Thyroid gland (tissue), 4 donors: Measurements from ENCODE around the gene IFNA8. TPM values are rescaled to one million over a fixed set of nuclear protein-coding genes. Genes with fewer than 3 reads are reported as not detected.
"Not testable (repeated sequence)": the region's sequence is repeated elsewhere in the genome, so short reads cannot be mapped to it uniquely, and the experiment has no call there.

Source experiments
- DNase-seq, 2 donors: peaks; one replicate each; pipeline ENCODE4 v3.0.0-alpha.2; 2019
- H3K27ac ChIP-seq, 3 donors: fragments of 200-600 bp; sonication (generic); 1 replicate in 2 of 3; 2 replicates in 1 of 3; pipeline ENCODE4 v1.5.1; 2016 to 2019; ENCODE audit warnings: mild to moderate bottlenecking in 1 of 3, moderate library complexity in 1 of 3
- H3K27me3 ChIP-seq: fragments of 200-600 bp; sonication (generic); one replicate; pipeline ENCODE4 v1.5.1; 2019
- H3K36me3 ChIP-seq, 2 donors: fragments of 200-600 bp; sonication (generic); one replicate each; pipeline ENCODE4 v1.5.1; 2016 to 2019
- H3K4me1 ChIP-seq, 2 donors: fragments of 200-600 bp; sonication (generic); one replicate each; pipeline ENCODE4 v1.5.1; 2017 to 2019
- H3K4me3 ChIP-seq, 3 donors: fragments of 200-600 bp; sonication (generic); replicated peaks in 1 of 3; 1 replicate in 2 of 3; 2 replicates in 1 of 3; pipeline ENCODE4 v1.5.1; 2016; ENCODE audit warnings: mild to moderate bottlenecking in 1 of 3
- H3K9me3 ChIP-seq: fragments of 200-600 bp; sonication (generic); one replicate; pipeline ENCODE4 v1.5.1; 2017
- CTCF ChIP-seq, 6 experiments: fragments of 200-600 bp in 3 of 6; fragments of 450-650 bp in 3 of 6; sonication (generic) in 3 of 6; IDR thresholded peaks; one replicate each; pipeline ENCODE4 v1.5.1; 2016 to 2019; ENCODE audit warnings: antibody characterized with exemption in 6 of 6, mild to moderate bottlenecking in 2 of 6, inconsistent platforms in 1 of 6, moderate library complexity in 1 of 6
- POLR2A ChIP-seq, 2 donors: fragments of 450-650 bp; IDR thresholded peaks; one replicate each; pipeline ENCODE4 v1.6.1; 2017; ENCODE audit warnings: antibody characterized with exemption in 2 of 2, mild to moderate bottlenecking in 2 of 2, moderate library complexity in 1 of 2
- WGBS, 2 donors: methylation state at CpG; one replicate each; pipeline ENCODE4 v1.1.5; 2017; 5-methylcytosine and 5-hydroxymethylcytosine counted together
- intact Hi-C: fragments of 100-400 bp; cut with DNase I; formaldehyde crosslinking; loops from one replicate; pipeline ENCODE4 v1.15.1; 2023
- total RNA-seq, 4 donors: library from RNA; depleted of rRNA; stranded (reverse); fragments of >200 nt; gene quantifications; one replicate each; pipeline ENCODE4 v1.2.3, GENCODE V29; 2016

The IFNA8 gene
- total RNA-seq = not detected

DNA sequence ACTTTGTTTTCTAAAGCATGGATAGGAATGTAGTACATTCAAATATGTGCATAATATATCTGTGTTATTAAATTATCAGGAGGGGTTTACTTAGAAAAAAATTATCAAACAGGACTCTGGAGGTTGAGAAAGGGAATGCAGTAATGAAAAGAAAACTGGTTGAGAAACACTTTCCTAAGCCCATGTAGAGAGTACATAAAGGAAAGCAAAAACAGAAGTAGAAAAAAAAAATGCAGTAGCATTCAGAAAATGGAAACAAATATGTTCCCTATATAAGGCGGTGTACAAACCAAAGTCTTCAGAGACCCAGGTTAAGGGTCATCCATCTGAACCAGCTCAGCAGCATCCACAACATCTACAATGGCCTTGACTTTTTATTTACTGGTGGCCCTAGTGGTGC lies at the start of gene IFNA8:
TSS of gene IFNA8 (plus strand) at position 301 of the 400 bp plus-strand sequence. CDS start at position 361, 60 bp downstream.
- intact Hi-C loops = no loop called here
- 88 to 89% methylated on average over 1 of the region's 1 CpG for WGBS, 2 donors
- no peak within 1 kb of the TSS for H3K27ac ChIP-seq
- no peaks in the 10 kb centered on the region for H3K27me3 ChIP-seq
- TF ChIP-seq POLR2A (IDR thresholded peaks at IDR 0.05) = no peak
- no peak for TF ChIP-seq CTCF (IDR thresholded peaks at IDR 0.05)
- no peaks in the 10 kb centered on the region for H3K9me3 ChIP-seq
- no peaks in the 10 kb centered on the region for H3K36me3 ChIP-seq
- H3K4me1 ChIP-seq = no peaks in the 10 kb centered on the region
- H3K4me3 ChIP-seq = no peak within 1 kb of the TSS
- no peak for DNase-seq

DNA sequence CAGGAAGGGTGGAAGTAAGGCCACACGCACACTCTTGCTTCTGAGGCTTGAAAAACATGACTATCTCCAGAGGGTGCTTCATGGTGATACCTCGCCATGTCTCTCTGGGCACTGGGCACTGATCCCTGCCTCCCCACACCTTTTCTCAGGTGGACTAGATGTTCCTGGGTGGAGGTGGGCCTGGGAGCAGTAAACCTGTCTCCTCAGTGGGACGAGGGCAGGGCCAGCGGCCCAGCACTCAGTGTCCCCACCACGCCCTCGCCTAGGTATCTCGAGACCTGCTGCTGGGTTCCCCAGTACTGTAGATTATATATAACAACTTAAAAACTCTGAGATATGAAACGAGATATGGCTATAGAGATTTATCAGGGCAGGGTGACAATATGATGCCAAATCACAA lies 46.6 kb upstream of the IFNA8 start:
- Histone ChIP-seq H3K4me1 (no peaks in the 10 kb centered on the region), H3K27me3 (no peaks in the 10 kb centered on the region), H3K27ac (no peak overlapping the region), H3K9me3 (no peaks in the 10 kb centered on the region), H3K4me3 (no peak overlapping the region), H3K36me3 (no peaks in the 10 kb centered on the region)
- WGBS, 2 donors = 88 to 95% methylated on average over 8 of the region's 8 CpGs
- intact Hi-C loops = no loop called here
- TF ChIP-seq CTCF (IDR thresholded peaks at IDR 0.05) (no peak), POLR2A (IDR thresholded peaks at IDR 0.05) (no peak)
- DNase-seq = no peak

GRCh38 chr9:21367169-21367568 lies 41.7 kb upstream of the IFNA8 start:
- 96 to 98% methylated on average over 1 to 2 of the region's 2 CpGs for WGBS, 2 donors
- H3K4me3 ChIP-seq, intact Hi-C loops, H3K4me1 ChIP-seq, H3K27me3 ChIP-seq, H3K9me3 ChIP-seq, H3K36me3 ChIP-seq, DNase-seq, H3K27ac ChIP-seq: not testable (repeated sequence)

DNA sequence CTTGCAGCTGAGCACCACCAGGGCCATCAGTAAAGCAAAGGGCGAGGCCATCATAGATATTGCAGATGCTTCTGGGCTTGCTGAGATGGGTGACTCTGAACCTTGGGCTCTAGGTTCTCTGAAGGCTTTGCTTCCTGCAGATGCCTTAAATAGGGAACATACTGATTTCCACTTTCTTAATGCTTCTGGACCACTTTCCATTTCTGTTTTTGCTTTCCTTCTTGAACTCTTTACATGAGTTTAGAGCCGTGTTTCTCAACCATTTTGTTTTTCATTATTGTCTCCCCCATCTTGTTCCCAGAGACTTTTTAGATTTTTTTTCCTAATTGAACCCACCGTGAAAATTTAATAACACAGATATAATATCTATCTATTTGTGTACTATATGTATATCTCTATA lies 41.0 kb upstream of the IFNA8 start, which contains the start of gene IFNA13:
TSS of gene IFNA13 (minus strand) at position 101 of the 400 bp plus-strand sequence. CDS start at position 54, 47 bp downstream.
- Histone ChIP-seq H3K4me3 (no peak within 1 kb of the TSS), H3K9me3 (no peaks in the 10 kb centered on the region), H3K4me1 (no peaks in the 10 kb centered on the region), H3K27ac (no peak within 1 kb of the TSS), H3K27me3 (no peaks in the 10 kb centered on the region), H3K36me3 (no peaks in the 10 kb centered on the region)
- no peak for DNase-seq
- TF ChIP-seq CTCF (IDR thresholded peaks at IDR 0.05) = no peak
- TF ChIP-seq POLR2A (IDR thresholded peaks at IDR 0.05) = no peak
- intact Hi-C loops = no loop called here
- WGBS, 2 donors = 93 to 94% methylated on average over 3 of the region's 3 CpGs

DNA sequence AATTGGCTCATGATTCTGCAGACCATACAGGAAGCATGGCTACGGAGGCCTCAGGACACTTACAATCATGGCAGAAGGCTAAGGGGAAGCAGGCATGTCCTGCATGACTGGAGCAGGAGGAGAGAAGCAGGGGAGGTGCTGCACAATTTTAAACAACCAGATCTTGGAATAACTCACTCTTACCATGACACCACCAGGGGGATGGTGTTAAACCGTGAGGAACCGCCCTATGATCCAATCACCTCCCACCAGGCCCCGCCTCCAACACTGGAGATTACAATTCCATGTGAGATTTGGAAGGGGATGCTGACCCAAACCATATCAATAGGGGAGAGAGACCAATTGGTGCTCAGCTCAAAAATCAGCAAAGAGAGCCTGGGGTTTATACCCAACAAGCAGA lies 37.5 kb upstream of the IFNA8 start:
- H3K4me1 ChIP-seq, H3K9me3 ChIP-seq, H3K27me3 ChIP-seq, H3K27ac ChIP-seq, H3K4me3 ChIP-seq, H3K36me3 ChIP-seq, DNase-seq, intact Hi-C loops: not testable (repeated sequence)
- 78% methylated on average over 4 of the region's 4 CpGs for WGBS, 2 donors

DNA sequence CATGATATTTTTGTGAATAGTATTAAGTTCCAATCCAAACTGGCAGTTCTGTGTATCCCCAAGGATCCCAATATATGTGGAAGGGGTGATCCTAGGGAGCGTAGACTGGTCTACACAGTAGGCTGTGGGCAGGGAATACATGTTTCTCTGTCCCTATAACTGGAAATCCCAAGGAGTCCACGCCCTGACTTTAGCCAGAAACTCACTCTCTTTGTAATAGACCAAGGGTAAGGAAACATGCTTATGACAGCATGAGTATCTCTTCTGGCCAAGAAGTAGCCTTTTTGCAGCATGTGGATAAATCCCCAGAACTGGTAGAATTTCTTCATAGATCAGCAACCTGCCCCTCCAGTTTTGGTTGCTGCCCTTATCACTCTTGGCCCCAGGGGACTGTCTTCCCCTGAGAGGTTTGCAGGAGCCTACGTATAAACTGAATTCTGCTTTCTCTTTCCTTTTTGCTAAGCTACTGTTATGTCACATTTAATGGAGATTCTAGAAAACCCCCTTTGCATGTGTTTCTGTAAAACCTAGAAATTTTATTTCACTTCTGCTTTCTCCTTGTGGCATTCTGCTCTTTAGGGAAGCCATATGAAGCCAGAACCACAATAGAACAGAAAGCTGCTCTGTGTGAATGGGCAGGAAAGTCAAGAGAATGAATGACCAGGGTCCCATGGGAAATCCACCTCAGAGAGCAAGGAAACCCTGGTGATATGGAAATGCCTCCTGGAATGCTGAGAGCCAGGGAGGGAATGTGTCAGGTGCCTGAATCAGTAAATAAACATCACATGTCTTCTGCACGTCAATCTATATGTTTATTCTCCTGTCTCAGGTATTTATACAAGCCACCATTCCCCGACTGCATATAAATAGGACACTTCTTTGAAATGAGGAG lies 27.2 kb upstream of the IFNA8 start:
- no peak overlapping the region for H3K27ac ChIP-seq
- no peaks in the 10 kb centered on the region for H3K9me3 ChIP-seq
- H3K4me3 ChIP-seq = no peak overlapping the region
- intact Hi-C loops = no loop called here
- 54 to 56% methylated on average over 5 of the region's 5 CpGs for WGBS, 2 donors
- TF ChIP-seq CTCF (IDR thresholded peaks at IDR 0.05) (no peak), POLR2A (IDR thresholded peaks at IDR 0.05) (no peak)
- H3K36me3 ChIP-seq = no peaks in the 10 kb centered on the region
- no peaks in the 10 kb centered on the region for H3K4me1 ChIP-seq
- no peaks in the 10 kb centered on the region for H3K27me3 ChIP-seq
- DNase-seq = no peak
